Upper lobe of right lung (tissue), 1 donor: ENCODE results near the gene PPM1H. TPM values are rescaled to one million over a fixed set of nuclear protein-coding genes. Genes with fewer than 3 reads are reported as not detected.
A peak's percentile ranks its signal among the peaks of the same experiment; 100 is the strongest.

ENCODE experiments used
- ATAC-seq: fragments of 200-7000 bp; cut with Tn5 transposase; one replicate; pipeline ENCODE4 v1.9.1; 2020; ENCODE audit warnings: mild to moderate bottlenecking, moderate library complexity
- DNase-seq: peaks from one replicate; pipeline ENCODE4 v3.0.0-alpha.2; 2020
- H3K27ac ChIP-seq: fragments of 200-600 bp; one replicate; pipeline ENCODE4 v1.8.0; 2022
- H3K27me3 ChIP-seq: fragments of 200-600 bp; one replicate; pipeline ENCODE4 v1.8.0; 2022; ENCODE audit warnings: mild to moderate bottlenecking
- H3K36me3 ChIP-seq: fragments of 200-600 bp; one replicate; pipeline ENCODE4 v1.8.0; 2022
- H3K4me1 ChIP-seq: fragments of 200-600 bp; one replicate; pipeline ENCODE4 v1.8.0; 2022
- H3K4me3 ChIP-seq: fragments of 200-600 bp; one replicate; pipeline ENCODE4 v1.8.0; 2022; ENCODE audit warnings: mild to moderate bottlenecking
- H3K9me3 ChIP-seq: fragments of 200-600 bp; one replicate; pipeline ENCODE4 v1.8.0; 2022
- CTCF ChIP-seq: fragments of 200-600 bp; IDR thresholded peaks from one replicate; pipeline ENCODE4 v1.8.0; 2022; ENCODE audit warnings: antibody characterized with exemption
- intact Hi-C: fragments of 100-400 bp; cut with DNase I; formaldehyde crosslinking; loops from one replicate; pipeline ENCODE4 v1.11.0; 2022
- total RNA-seq: library from RNA; stranded (reverse); fragmentation: NEBNext Ultra II Directional; extraction: Animal tissue kit (Norgen Biotek cat#: 25700); gene quantifications from one replicate; pipeline ENCODE4 v1.2.1, GENCODE V29; 2021
- donor health status: DM: no; HTN: yes; CAD: no; lungs with severe emphysema.

Gene PPM1H
- total RNA-seq, 1 donor from 2014 or later = 8.0 TPM

GRCh38 chr12:62749586-62749985, 185.4 kb downstream of the PPM1H start:
- intact Hi-C loops = no loop called here
- H3K4me3 ChIP-seq = no peak overlapping the region
- no peaks in the 10 kb centered on the region for H3K27me3 ChIP-seq
- ATAC-seq (no peak), DNase-seq (no peak)
- H3K4me1 ChIP-seq = no peaks in the 10 kb centered on the region
- H3K27ac ChIP-seq = no peak overlapping the region
- no peak for TF ChIP-seq CTCF
- no peaks in the 10 kb centered on the region for H3K36me3 ChIP-seq
- no peaks in the 10 kb centered on the region for H3K9me3 ChIP-seq

- intact Hi-C loops = no loop called here
- no peak for TF ChIP-seq CTCF
- ATAC-seq = no peak
- Histone ChIP-seq H3K9me3 (no peaks in the 10 kb centered on the region), H3K36me3 (no peaks in the 10 kb centered on the region), H3K4me3 (no peak overlapping the region), H3K27me3 (no peaks in the 10 kb centered on the region), H3K27ac (no peak overlapping the region), H3K4me1 (no peaks in the 10 kb centered on the region)
- no peak for DNase-seq
Observed at GRCh38 chr12:62748941-62749468, 185.9 kb downstream of the PPM1H start.

GRCh38 chr12:62744551-62744950, 190.4 kb downstream of the PPM1H start:
- Histone ChIP-seq H3K9me3 (no peaks in the 10 kb centered on the region), H3K4me1 (no peaks in the 10 kb centered on the region), H3K27me3 (no peaks in the 10 kb centered on the region), H3K36me3 (no peaks in the 10 kb centered on the region), H3K27ac (no peak overlapping the region), H3K4me3 (no peak overlapping the region)
- no peak for DNase-seq
- intact Hi-C loops = no loop called here
- ATAC-seq = peak; percentile 87
- TF ChIP-seq CTCF = no peak

- ATAC-seq (no peak), DNase-seq (no peak)
- intact Hi-C loops = no loop called here
- Histone ChIP-seq H3K27ac (no peak overlapping the region), H3K4me3 (no peak overlapping the region), H3K27me3 (no peaks in the 10 kb centered on the region), H3K4me1 (no peaks in the 10 kb centered on the region), H3K36me3 (no peaks in the 10 kb centered on the region), H3K9me3 (no peaks in the 10 kb centered on the region)
- no peak for TF ChIP-seq CTCF
Observed at GRCh38 chr12:62739266-62740015, 195.5 kb downstream of the PPM1H start.

GRCh38 chr12:62738616-62739015, 196.3 kb downstream of the PPM1H start:
- Histone ChIP-seq H3K27me3 (no peaks in the 10 kb centered on the region), H3K36me3 (no peaks in the 10 kb centered on the region), H3K9me3 (no peaks in the 10 kb centered on the region), H3K27ac (no peak overlapping the region), H3K4me3 (no peak overlapping the region), H3K4me1 (no peaks in the 10 kb centered on the region)
- ATAC-seq (no peak), DNase-seq (no peak)
- TF ChIP-seq CTCF = no peak
- intact Hi-C loops = no loop called here
